Neural cell (in vitro differentiated cells): ENCODE results near the gene SPRED1. TPM values are rescaled to one million over a fixed set of nuclear protein-coding genes. Genes with fewer than 3 reads are reported as not detected.

ENCODE experiments used
- H2AFZ ChIP-seq: fragments of 200-600, 300-800 bp; sonication (generic), shearing (Covaris generic); 2 replicates; pipeline ENCODE4 v1.6.0; 2014; ENCODE audit warnings: low read depth, mild to moderate bottlenecking, antibody characterized with exemption, low read length, moderate library complexity
- H3F3A ChIP-seq: fragments of 200-600 bp; shearing (Covaris generic); 2 replicates; pipeline ENCODE4 v1.6.1; 2016; ENCODE audit warnings: mild to moderate bottlenecking, moderate library complexity, mixed read lengths, antibody characterized with exemption, low read length; ENCODE audit not compliant: insufficient read depth, poor library complexity, severe bottlenecking
- H3K27ac ChIP-seq: fragments of 200-600, 300-800 bp; sonication (generic), shearing (Covaris generic); 2 replicates; pipeline ENCODE4 v1.5.1; 2014; ENCODE audit warnings: mild to moderate bottlenecking, low read length, moderate library complexity
- H3K27me3 ChIP-seq: fragments of 300-800, 200-600 bp; sonication (generic), shearing (Covaris generic); 2 replicates; pipeline ENCODE4 v1.6.0; 2014; ENCODE audit warnings: mild to moderate bottlenecking, low read depth, low read length, moderate library complexity; ENCODE audit not compliant: insufficient read depth
- H3K36me3 ChIP-seq: fragments of 300-800, 200-600 bp; sonication (generic), shearing (Covaris generic); 2 replicates; pipeline ENCODE4 v1.5.1; 2014; ENCODE audit warnings: mild to moderate bottlenecking, antibody characterized with exemption, low read length, moderate library complexity; ENCODE audit not compliant: insufficient read depth
- H3K4me2 ChIP-seq: fragments of 300-800, 200-600 bp; sonication (generic), shearing (Covaris generic); 2 replicates; pipeline ENCODE4 v1.6.0; 2014; ENCODE audit warnings: mild to moderate bottlenecking, low read length
- H3K4me3 ChIP-seq: fragments of 300-800, 200-600 bp; sonication (generic), shearing (Covaris generic); 2 replicates; pipeline ENCODE4 v1.5.1; 2014; ENCODE audit warnings: mild to moderate bottlenecking, low read length, moderate library complexity
- H3K79me2 ChIP-seq: fragments of 200-600 bp; shearing (Covaris generic); replicated peaks from 2 replicates; pipeline ENCODE4 v1.6.0; 2014; ENCODE audit warnings: mild to moderate bottlenecking, low read length, moderate library complexity; ENCODE audit not compliant: insufficient read depth
- H3K9ac ChIP-seq: fragments of 300-800, 200-600 bp; sonication (generic), shearing (Covaris generic); 2 replicates; pipeline ENCODE4 v1.6.1; 2016; ENCODE audit warnings: mild to moderate bottlenecking, low read length, mixed read lengths
- H3K9me2 ChIP-seq: fragments of 200-600 bp; shearing (Covaris generic); 2 replicates; pipeline ENCODE4 v1.6.1; 2016; ENCODE audit warnings: mild to moderate bottlenecking, low read length, mixed read lengths; ENCODE audit not compliant: insufficient read depth
- H3K9me3 ChIP-seq: fragments of 200-600, 300-800 bp; sonication (generic), shearing (Covaris generic); 2 replicates; pipeline ENCODE4 v1.6.1; 2016; ENCODE audit warnings: mild to moderate bottlenecking, mixed run types, low read length, moderate library complexity, mixed read lengths
- H4K20me1 ChIP-seq: fragments of 200-600 bp; shearing (Covaris generic); 2 replicates; pipeline ENCODE4 v1.6.1; 2016; ENCODE audit warnings: mild to moderate bottlenecking, mixed run types; ENCODE audit not compliant: insufficient read depth
- EP300 ChIP-seq: fragments of 450-650 bp; conservative IDR thresholded peaks from 2 replicates; pipeline ENCODE4 v1.6.1; 2014; ENCODE audit warnings: antibody characterized with exemption, mild to moderate bottlenecking, moderate library complexity; ENCODE audit not compliant: poor library complexity, severe bottlenecking
- EZH2 ChIP-seq: fragments of 200-600, 300-800 bp; shearing (Covaris generic), sonication (generic); IDR thresholded peaks from 2 replicates; pipeline ENCODE4 v1.6.1; 2014; ENCODE audit warnings: antibody characterized with exemption, low read length, borderline replicate concordance, mild to moderate bottlenecking; ENCODE audit not compliant: insufficient read depth, poor library complexity, severe bottlenecking
- MXI1 ChIP-seq: fragments of 450-650 bp; conservative IDR thresholded peaks from 2 replicates; pipeline ENCODE4 v1.6.1; 2014; ENCODE audit warnings: antibody characterized with exemption, mild to moderate bottlenecking; ENCODE audit not compliant: poor library complexity, severe bottlenecking
- POLR2AphosphoS5 ChIP-seq: IDR thresholded peaks from 2 replicates; pipeline ENCODE4 v1.6.1; 2012
- RAD21 ChIP-seq: fragments of 450-650 bp; conservative IDR thresholded peaks from 2 replicates; pipeline ENCODE4 v1.6.1; 2014; ENCODE audit warnings: antibody characterized with exemption, mild to moderate bottlenecking, moderate library complexity
- REST ChIP-seq: IDR thresholded peaks from 2 replicates; pipeline ENCODE4 v1.6.1; 2012; ENCODE audit warnings: borderline replicate concordance
- SMC3 ChIP-seq: fragments of 450-650 bp; conservative IDR thresholded peaks from 2 replicates; pipeline ENCODE4 v1.6.1; 2014; ENCODE audit warnings: antibody characterized with exemption, mild to moderate bottlenecking, moderate library complexity; ENCODE audit not compliant: poor library complexity
- TAF1 ChIP-seq: IDR thresholded peaks from 2 replicates; pipeline ENCODE4 v1.6.1; 2012; ENCODE audit warnings: low read depth
- polyA plus RNA-seq: library from polyadenylated mRNA; depleted of rRNA; stranded (reverse); fragments of >200 nt; gene quantifications from 2 replicates; pipeline ENCODE4 v1.2.3, GENCODE V29; 2014
- TF ChIP-seq, protein P1 (sequence below): fragments of 450-650 bp; IDR thresholded peaks from 2 replicates; pipeline ENCODE4 v1.5.1; 2014; ENCODE audit warnings: antibody characterized with exemption, mild to moderate bottlenecking, moderate library complexity; ENCODE audit not compliant: poor library complexity, severe bottlenecking

The SPRED1 gene
- polyA plus RNA-seq, 1 donor from 2014 or later: 12.0 TPM

DNA sequence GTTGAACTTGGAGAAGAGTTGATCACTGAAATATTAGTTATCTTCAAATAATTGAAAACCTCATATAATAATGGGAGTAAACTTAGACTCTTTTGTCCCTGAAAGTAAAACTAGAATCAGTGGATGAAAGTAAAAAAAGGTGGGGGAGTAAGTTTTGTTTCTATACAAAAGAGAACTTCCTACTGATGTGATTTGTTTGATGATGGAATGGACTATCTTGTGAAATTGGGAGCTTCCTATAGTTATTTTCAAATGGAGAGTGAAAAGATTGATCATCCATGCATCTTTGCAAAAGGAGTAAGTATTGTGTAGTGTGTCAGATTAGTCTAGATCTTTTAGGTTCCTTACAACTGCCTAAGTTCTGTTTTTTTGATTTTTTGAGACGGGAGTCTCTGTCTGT lies 28.4 kb downstream of the SPRED1 start:
- H3K4me3 ChIP-seq: no peak overlapping the region
- H3K9me3 ChIP-seq: no peaks in the 10 kb centered on the region
- no peaks in the 10 kb centered on the region for H3K27me3 ChIP-seq
- no peak overlapping the region for H3K9ac ChIP-seq
- H3K27ac ChIP-seq: no peak overlapping the region
- H2AFZ ChIP-seq: no peak overlapping the region
- no peak overlapping the region for H3K4me2 ChIP-seq
- no peaks in the 10 kb centered on the region for H3F3A ChIP-seq
- TF ChIP-seq REST: no peak
- TF ChIP-seq, protein P1, sequence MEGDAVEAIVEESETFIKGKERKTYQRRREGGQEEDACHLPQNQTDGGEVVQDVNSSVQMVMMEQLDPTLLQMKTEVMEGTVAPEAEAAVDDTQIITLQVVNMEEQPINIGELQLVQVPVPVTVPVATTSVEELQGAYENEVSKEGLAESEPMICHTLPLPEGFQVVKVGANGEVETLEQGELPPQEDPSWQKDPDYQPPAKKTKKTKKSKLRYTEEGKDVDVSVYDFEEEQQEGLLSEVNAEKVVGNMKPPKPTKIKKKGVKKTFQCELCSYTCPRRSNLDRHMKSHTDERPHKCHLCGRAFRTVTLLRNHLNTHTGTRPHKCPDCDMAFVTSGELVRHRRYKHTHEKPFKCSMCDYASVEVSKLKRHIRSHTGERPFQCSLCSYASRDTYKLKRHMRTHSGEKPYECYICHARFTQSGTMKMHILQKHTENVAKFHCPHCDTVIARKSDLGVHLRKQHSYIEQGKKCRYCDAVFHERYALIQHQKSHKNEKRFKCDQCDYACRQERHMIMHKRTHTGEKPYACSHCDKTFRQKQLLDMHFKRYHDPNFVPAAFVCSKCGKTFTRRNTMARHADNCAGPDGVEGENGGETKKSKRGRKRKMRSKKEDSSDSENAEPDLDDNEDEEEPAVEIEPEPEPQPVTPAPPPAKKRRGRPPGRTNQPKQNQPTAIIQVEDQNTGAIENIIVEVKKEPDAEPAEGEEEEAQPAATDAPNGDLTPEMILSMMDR: no peak
- TF ChIP-seq POLR2AphosphoS5: no peak
- no peak for TF ChIP-seq MXI1
- TF ChIP-seq SMC3: no peak
- no peak for TF ChIP-seq EP300
- TF ChIP-seq RAD21: no peak
- TF ChIP-seq TAF1: no peak
- no peak for TF ChIP-seq EZH2
- no peaks in the 10 kb centered on the region for H3K36me3 ChIP-seq
- H4K20me1 ChIP-seq: no peaks in the 10 kb centered on the region
- H3K9me2 ChIP-seq: no peaks in the 10 kb centered on the region
- H3K79me2 ChIP-seq: peaks cover 84% of the 10 kb centered on the region

GRCh38 chr15:38283010-38283409 lies 30.4 kb downstream of the SPRED1 start:
- Histone ChIP-seq H3K9me3 (no peaks in the 10 kb centered on the region), H3K9me2 (no peaks in the 10 kb centered on the region), H3K27me3 (no peaks in the 10 kb centered on the region), H3K36me3 (no peaks in the 10 kb centered on the region), H3F3A (no peaks in the 10 kb centered on the region), H2AFZ (no peak overlapping the region), H3K4me2 (no peak overlapping the region), H3K4me3 (no peak overlapping the region), H3K27ac (no peak overlapping the region), H3K79me2 (peaks cover 79% of the 10 kb centered on the region), H4K20me1 (no peaks in the 10 kb centered on the region), H3K9ac (no peak overlapping the region)
- TF ChIP-seq REST (no peak), RAD21 (no peak), EZH2 (no peak)
